Activated naive CD8-positive, alpha-beta T cell treated with anti-CD3 and anti-CD28 coated beads, Interleukin-2, amount 10 ng/mL, durations not matched to agents 7 days and 5 days (primary cell): ENCODE measurements around the gene HIPK2. TPM values are rescaled to one million over a fixed set of nuclear protein-coding genes. Genes with fewer than 3 reads are reported as not detected.

ENCODE experiments used
- ATAC-seq: fragments of 150-1000 bp; cut with Tn5 transposase; one replicate; pipeline ENCODE4 v1.10.0; 2021; ENCODE audit warnings: low read depth, moderate library complexity
- POLR2A ChIA-PET: fragments of 350-600 bp; sonication (Branson Sonifier 250); formaldehyde crosslinking; loops from one replicate; lab custom pipeline; 2021; ENCODE audit warnings: antibody characterized with exemption; lab: Charles Lee
- DNase-seq: peaks from one replicate; pipeline ENCODE4 v3.0.0; 2021
- H3K27ac Mint-ChIP-seq: one replicate; pipeline ENCODE4 v1.8.0; 2022; ENCODE audit warnings: mild to moderate bottlenecking, mixed read lengths
- H3K27me3 Mint-ChIP-seq: one replicate; pipeline ENCODE4 v1.8.0; 2022; ENCODE audit warnings: mild to moderate bottlenecking, moderate library complexity, mixed read lengths
- H3K36me3 Mint-ChIP-seq: one replicate; pipeline ENCODE4 v1.8.0; 2021; ENCODE audit warnings: mild to moderate bottlenecking, mixed read lengths
- H3K4me1 Mint-ChIP-seq: one replicate; pipeline ENCODE4 v1.8.0; 2021; ENCODE audit warnings: mixed read lengths
- H3K4me3 Mint-ChIP-seq: one replicate; pipeline ENCODE4 v1.8.0; 2022; ENCODE audit warnings: mild to moderate bottlenecking, moderate library complexity, mixed read lengths
- H3K9me3 Mint-ChIP-seq: one replicate; pipeline ENCODE4 v1.8.0; 2021; ENCODE audit warnings: mixed read lengths
- total RNA-seq, 2 experiments: library from RNA; stranded (reverse); gene quantifications; one replicate each; pipeline ENCODE4 v1.2.3, GENCODE V29; 2021

Gene HIPK2
- total RNA-seq, 2 experiments from 2014 or later = 18.4 to 19.5 TPM

DNA sequence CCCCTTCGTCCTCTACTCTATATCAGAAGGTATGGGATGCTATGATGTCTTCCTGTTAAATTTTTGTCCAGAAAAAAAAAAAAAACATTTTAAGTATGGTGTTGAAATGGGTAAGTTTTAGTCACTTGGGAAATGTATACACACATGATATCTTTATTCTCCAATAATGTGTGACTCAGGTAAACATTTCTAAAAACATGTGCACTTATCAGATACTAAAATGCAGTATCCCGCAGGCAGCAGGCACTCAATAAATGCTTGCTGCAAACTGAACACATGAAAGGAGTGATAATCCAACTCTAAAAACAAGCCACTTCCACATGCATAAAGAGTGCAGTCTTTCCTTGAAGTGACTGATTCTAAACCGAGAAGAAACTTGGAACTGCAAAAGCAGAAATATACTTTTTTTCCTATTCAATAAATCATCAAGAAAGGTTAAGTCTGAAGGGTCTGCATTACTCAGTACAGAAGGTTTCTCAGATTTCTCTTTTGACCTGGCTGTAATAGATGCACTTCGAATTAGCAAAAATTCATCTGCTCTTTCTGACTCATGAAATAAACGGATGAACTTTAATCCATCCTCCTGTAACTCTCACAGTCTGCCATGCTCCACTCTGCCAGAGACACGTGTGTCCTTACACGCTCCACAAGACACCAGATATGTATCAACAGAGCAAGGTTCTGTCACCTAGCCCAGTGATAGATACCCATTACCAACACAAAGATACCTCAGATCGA lies 84.0 kb downstream of the HIPK2 start:
- no peak overlapping the region for H3K4me3 Mint-ChIP-seq
- no peak overlapping the region for H3K27ac Mint-ChIP-seq
- ATAC-seq (no peak), DNase-seq (no peak)
- no peaks in the 10 kb centered on the region for H3K27me3 Mint-ChIP-seq
- peaks cover 12% of the 10 kb centered on the region for H3K4me1 Mint-ChIP-seq
- POLR2A ChIA-PET = no interaction called here
- no peaks in the 10 kb centered on the region for H3K9me3 Mint-ChIP-seq
- H3K36me3 Mint-ChIP-seq = peaks cover 13% of the 10 kb centered on the region

GRCh38 chr7:139692723-139693122 lies 85.1 kb downstream of the HIPK2 start:
- Mint-ChIP-seq H3K27ac (no peak overlapping the region), H3K4me1 (peaks cover 12% of the 10 kb centered on the region), H3K4me3 (no peak overlapping the region), H3K36me3 (peaks cover 8% of the 10 kb centered on the region), H3K27me3 (no peaks in the 10 kb centered on the region), H3K9me3 (no peaks in the 10 kb centered on the region)
- DNase-seq = no peak
- POLR2A ChIA-PET = no interaction called here
- no peak for ATAC-seq

DNA sequence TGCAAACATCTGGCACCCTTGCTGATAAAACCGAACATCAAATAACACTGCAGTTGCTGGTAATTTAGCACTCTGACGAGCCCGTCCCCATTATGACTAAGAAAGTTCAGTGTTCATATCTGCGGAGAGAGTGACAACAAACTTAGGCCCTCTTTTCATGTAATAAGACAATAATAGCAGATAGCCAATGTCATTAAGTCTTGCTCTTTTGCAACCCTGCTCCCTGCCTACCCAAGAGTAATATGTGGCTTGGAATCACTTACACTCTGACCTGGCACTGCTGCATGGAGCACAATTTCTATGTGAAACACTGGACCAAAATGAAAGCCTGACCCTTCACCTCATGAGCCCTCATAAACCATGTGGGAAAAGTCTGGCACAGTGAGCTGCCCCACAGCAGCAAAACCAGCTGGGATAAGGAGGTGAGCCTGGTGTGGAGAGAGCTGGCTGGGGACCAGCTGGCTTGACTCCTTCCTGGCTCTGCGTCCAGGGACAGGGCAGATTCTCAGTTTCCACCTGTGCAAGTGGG lies 86.5 kb downstream of the HIPK2 start:
- Mint-ChIP-seq H3K27me3 (no peaks in the 10 kb centered on the region), H3K36me3 (peaks cover 13% of the 10 kb centered on the region), H3K9me3 (peaks cover 4% of the 10 kb centered on the region), H3K4me3 (no peak overlapping the region), H3K27ac (no peak overlapping the region), H3K4me1 (peaks cover 3% of the 10 kb centered on the region)
- DNase-seq = no peak
- POLR2A ChIA-PET = no interaction called here
- no peak for ATAC-seq

GRCh38 chr7:139687980-139688632 lies 89.7 kb downstream of the HIPK2 start:
- POLR2A ChIA-PET = no interaction called here

GRCh38 chr7:139687211-139687954 lies 90.4 kb downstream of the HIPK2 start:
- no peak for DNase-seq
- peaks cover 11% of the 10 kb centered on the region for H3K9me3 Mint-ChIP-seq
- H3K4me1 Mint-ChIP-seq = peaks cover 17% of the 10 kb centered on the region
- POLR2A ChIA-PET = no interaction called here
- no peaks in the 10 kb centered on the region for H3K27me3 Mint-ChIP-seq
- ATAC-seq = no peak
- peak overlapping the region; percentile 66 for H3K27ac Mint-ChIP-seq
- H3K4me3 Mint-ChIP-seq = no peak overlapping the region
- H3K36me3 Mint-ChIP-seq = peaks cover 29% of the 10 kb centered on the region

More at GRCh38 chr7:139687980-139688632, 89.7 kb downstream of the HIPK2 start:
- H3K9me3 Mint-ChIP-seq = peaks cover 11% of the 10 kb centered on the region
- H3K4me3 Mint-ChIP-seq = no peak overlapping the region
- H3K36me3 Mint-ChIP-seq = peaks cover 29% of the 10 kb centered on the region
- no peaks in the 10 kb centered on the region for H3K27me3 Mint-ChIP-seq
- no peak overlapping the region for H3K27ac Mint-ChIP-seq
- H3K4me1 Mint-ChIP-seq = peaks cover 10% of the 10 kb centered on the region
- no peak for ATAC-seq
- DNase-seq = no peak

DNA sequence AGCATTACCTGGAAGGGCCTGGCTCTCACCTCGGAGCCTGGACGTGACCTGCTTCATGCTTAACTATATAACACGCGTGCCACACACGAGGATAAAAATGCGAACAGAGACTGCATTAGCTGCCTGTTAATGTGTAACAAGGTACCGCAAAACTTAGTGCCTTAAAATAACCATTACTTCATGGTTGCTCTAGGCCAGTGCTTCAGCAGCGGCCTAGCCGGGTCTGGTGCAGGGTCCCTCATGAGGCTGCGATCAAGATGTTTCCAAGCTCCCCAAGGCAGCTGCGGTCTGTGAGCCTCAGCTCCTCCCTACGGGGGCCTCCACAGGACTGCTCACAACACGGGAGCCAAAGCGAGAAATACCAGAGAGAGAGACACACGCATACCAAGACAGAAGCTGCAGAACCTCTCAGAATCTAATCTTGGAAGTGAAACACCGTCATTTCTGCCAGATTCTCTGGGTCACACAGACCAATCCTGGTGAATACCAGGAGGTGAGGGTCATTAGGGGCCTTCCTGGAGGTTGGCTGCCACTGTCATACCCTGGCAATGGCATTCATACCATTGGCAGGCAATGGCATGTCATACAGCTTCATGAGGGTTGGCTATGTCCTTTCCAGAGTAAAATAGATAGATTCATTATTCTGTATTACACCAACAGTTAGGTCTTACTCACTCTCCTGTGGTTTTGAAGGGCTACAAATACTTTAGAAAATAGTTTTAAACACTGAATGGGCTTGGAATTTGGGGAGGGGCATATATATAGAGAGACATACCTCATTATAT lies 94.5 kb downstream of the HIPK2 start:
- H3K27me3 Mint-ChIP-seq = no peaks in the 10 kb centered on the region
- H3K4me1 Mint-ChIP-seq = peaks cover 33% of the 10 kb centered on the region
- H3K36me3 Mint-ChIP-seq = peaks cover 26% of the 10 kb centered on the region
- H3K9me3 Mint-ChIP-seq = peaks cover 11% of the 10 kb centered on the region
- H3K27ac Mint-ChIP-seq = peak overlapping the region; percentile 65
- ATAC-seq = no peak
- no peak overlapping the region for H3K4me3 Mint-ChIP-seq
- DNase-seq = no peak
- POLR2A ChIA-PET = no interaction called here

- ATAC-seq = peak; percentile 46
- Mint-ChIP-seq H3K36me3 (peaks cover 28% of the 10 kb centered on the region), H3K27ac (peak overlapping the region; percentile 65), H3K4me3 (peak overlapping the region; percentile 12), H3K4me1 (peaks cover 35% of the 10 kb centered on the region), H3K27me3 (no peaks in the 10 kb centered on the region), H3K9me3 (peaks cover 12% of the 10 kb centered on the region)
- no peak for DNase-seq
- POLR2A ChIA-PET = interaction anchor here (0.6 kb wide), 1 partner anchor 218 kb away, joined by 4 read pairs; no protein-coding TSS in a partner anchor
These were observed 95.4 kb downstream of the HIPK2 start for GRCh38 chr7:139682136-139683013.

DNA sequence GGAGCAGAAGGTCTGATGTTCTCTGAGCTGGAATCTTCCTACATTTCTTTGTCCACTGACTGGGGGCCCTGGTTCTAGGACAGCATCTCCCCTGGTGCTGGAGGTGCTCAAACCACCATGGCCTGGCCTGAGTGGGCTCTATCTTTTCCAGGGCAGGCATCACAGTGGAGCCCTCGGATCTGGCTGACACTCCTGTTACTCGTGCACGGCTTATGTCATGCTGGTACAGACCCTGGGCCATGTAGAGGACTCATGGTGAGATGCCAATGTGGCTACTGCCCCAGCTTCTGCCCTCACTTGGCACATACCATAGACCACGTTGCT lies 96.0 kb downstream of the HIPK2 start:
- no peaks in the 10 kb centered on the region for H3K27me3 Mint-ChIP-seq
- H3K4me3 Mint-ChIP-seq = peak overlapping the region; percentile 12
- no peak for DNase-seq
- H3K36me3 Mint-ChIP-seq = peaks cover 27% of the 10 kb centered on the region
- peaks cover 12% of the 10 kb centered on the region for H3K9me3 Mint-ChIP-seq
- H3K27ac Mint-ChIP-seq = peak overlapping the region; percentile 65
- no peak for ATAC-seq
- H3K4me1 Mint-ChIP-seq = peaks cover 35% of the 10 kb centered on the region
- POLR2A ChIA-PET = interaction anchor here (0.6 kb wide), 1 partner anchor 219 kb away, joined by 4 read pairs; no protein-coding TSS in a partner anchor

DNA sequence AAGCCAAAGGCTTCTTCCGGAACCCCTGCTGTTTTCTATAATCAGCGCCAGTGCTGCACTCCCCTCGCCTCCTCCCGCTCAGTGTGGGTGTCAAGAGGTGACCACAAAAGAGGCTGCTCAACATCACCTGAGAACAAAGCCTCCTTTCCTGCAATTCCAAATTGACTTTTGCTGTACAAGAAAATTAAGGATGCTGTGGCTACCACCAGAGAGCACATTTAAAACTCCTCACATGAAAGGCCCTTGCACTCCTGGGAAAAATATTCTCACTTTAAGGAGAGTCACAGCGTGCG lies 96.4 kb downstream of the HIPK2 start:
- H3K27me3 Mint-ChIP-seq = no peaks in the 10 kb centered on the region
- DNase-seq (no peak), ATAC-seq (no peak)
- POLR2A ChIA-PET = no interaction called here
- H3K27ac Mint-ChIP-seq = peak overlapping the region; percentile 65
- H3K36me3 Mint-ChIP-seq = peaks cover 23% of the 10 kb centered on the region
- peak overlapping the region; percentile 39 for H3K4me3 Mint-ChIP-seq
- peaks cover 9% of the 10 kb centered on the region for H3K9me3 Mint-ChIP-seq
- H3K4me1 Mint-ChIP-seq = peaks cover 35% of the 10 kb centered on the region

GRCh38 chr7:139680676-139681462 lies 96.9 kb downstream of the HIPK2 start:
- POLR2A ChIA-PET = interaction anchor here (0.8 kb wide), 1 partner anchor 98 kb away, joined by 4 read pairs; no protein-coding TSS in a partner anchor
- Mint-ChIP-seq H3K4me3 (peak overlapping the region; percentile 39), H3K9me3 (peaks cover 6% of the 10 kb centered on the region), H3K27ac (peak overlapping the region; percentile 65), H3K4me1 (peaks cover 35% of the 10 kb centered on the region), H3K36me3 (peaks cover 19% of the 10 kb centered on the region), H3K27me3 (no peaks in the 10 kb centered on the region)
- peak; percentile 39 for DNase-seq
- peak; percentile 73 for ATAC-seq

- H3K4me1 Mint-ChIP-seq = peaks cover 38% of the 10 kb centered on the region
- no peaks in the 10 kb centered on the region for H3K27me3 Mint-ChIP-seq
- H3K27ac Mint-ChIP-seq = peak overlapping the region; percentile 42
- H3K9me3 Mint-ChIP-seq = peaks cover 3% of the 10 kb centered on the region
- ATAC-seq (no peak), DNase-seq (no peak)
- H3K4me3 Mint-ChIP-seq = no peak overlapping the region
- POLR2A ChIA-PET = interaction anchor here (0.8 kb wide), 1 partner anchor 98 kb away, joined by 4 read pairs; no protein-coding TSS in a partner anchor
- peaks cover 15% of the 10 kb centered on the region for H3K36me3 Mint-ChIP-seq
These were observed 97.8 kb downstream of the HIPK2 start for GRCh38 chr7:139679731-139680594.
